HepG2 (cell line): ENCODE data around the gene GDPGP1. TPM values are rescaled to one million over a fixed set of nuclear protein-coding genes. Genes with fewer than 3 reads are reported as not detected.

Source experiments
- CEBPG ChIP-seq: IDR thresholded peaks from 2 replicates; pipeline ENCODE4 v1.6.1; 2016
- CHD2 ChIP-seq: IDR thresholded peaks from 2 replicates; pipeline ENCODE4 v1.6.1; 2011; ENCODE audit warnings: low read depth, low read length, improper control_type of control experiment
- EED ChIP-seq: sonication (generic); formaldehyde crosslinking; IDR thresholded peaks from 2 replicates; pipeline ENCODE4 v1.5.0; 2020; ENCODE audit warnings: mild to moderate bottlenecking, missing genetic modification reagents
- FOXP4 ChIP-seq: sonication (generic); formaldehyde crosslinking; IDR thresholded peaks from 2 replicates; pipeline ENCODE4 v1.4.0; 2020; ENCODE audit warnings: missing genetic modification reagents
- HOXD1 ChIP-seq: sonication (generic); formaldehyde crosslinking; IDR thresholded peaks from 2 replicates; pipeline ENCODE4 v1.5.0; 2020; ENCODE audit warnings: missing genetic modification reagents
- IRF2 ChIP-seq: IDR thresholded peaks from 2 replicates; pipeline ENCODE4 v1.6.1; 2018; ENCODE audit warnings: missing genetic modification reagents, missing compliant biosample characterization
- KLF16 ChIP-seq, 2 experiments: sonication (generic) in 1 of 2; formaldehyde crosslinking in 1 of 2; IDR thresholded peaks; 2 replicates each; pipeline versions ENCODE4 v1.6.1 to v1.8.0; 2016 to 2023; ENCODE audit warnings: missing genetic modification reagents in 2 of 2, missing compliant biosample characterization in 1 of 2
- NFATC3 ChIP-seq: sonication (generic); formaldehyde crosslinking; IDR thresholded peaks from 2 replicates; pipeline ENCODE4 v1.5.1; 2020; ENCODE audit warnings: mild to moderate bottlenecking, missing genetic modification reagents
- NR2F6 ChIP-seq, 2 experiments: IDR thresholded peaks; 2 replicates each; pipeline ENCODE4 v1.6.1; 2016; ENCODE audit warnings: antibody characterized with exemption in 1 of 2, mild to moderate bottlenecking in 1 of 2
- PHF8 ChIP-seq: sonication (generic); formaldehyde crosslinking; IDR thresholded peaks from 2 replicates; pipeline ENCODE4 v1.5.0; 2020; ENCODE audit warnings: missing genetic modification reagents
- SP2 ChIP-seq: sonication (generic); formaldehyde crosslinking; IDR thresholded peaks from 2 replicates; pipeline ENCODE4 v1.5.1; 2020; ENCODE audit warnings: mild to moderate bottlenecking, missing genetic modification reagents
- SSRP1 ChIP-seq: IDR thresholded peaks from 2 replicates; pipeline ENCODE4 v1.6.1; 2016; ENCODE audit warnings: control low read depth
- TCF12 ChIP-seq, 2 experiments: fragments of 450-650 bp in 1 of 2; sonication (generic) in 1 of 2; formaldehyde crosslinking in 1 of 2; IDR thresholded peaks; 2 replicates each; pipeline versions ENCODE4 v1.6.1 to v1.8.0; 2017 to 2022; ENCODE audit warnings: antibody characterized with exemption in 1 of 2, mild to moderate bottlenecking in 1 of 2, missing genetic modification reagents in 1 of 2, moderate library complexity in 1 of 2
- TGIF2 ChIP-seq: IDR thresholded peaks from 2 replicates; pipeline ENCODE4 v1.6.1; 2016; ENCODE audit warnings: control low read depth, missing compliant biosample characterization
- ZBTB7B ChIP-seq: sonication (generic); formaldehyde crosslinking; IDR thresholded peaks from 2 replicates; pipeline ENCODE4 v1.4.0; 2020; ENCODE audit warnings: missing genetic modification reagents
- ZC3H13 ChIP-seq: sonication (generic); formaldehyde crosslinking; IDR thresholded peaks from 2 replicates; pipeline ENCODE4 v1.8.1; 2023; ENCODE audit warnings: mild to moderate bottlenecking, missing genetic modification reagents, moderate library complexity
- ZNF160 ChIP-seq: sonication (generic); formaldehyde crosslinking; IDR thresholded peaks from 2 replicates; pipeline ENCODE4 v1.8.0; 2022; ENCODE audit warnings: mild to moderate bottlenecking, inconsistent platforms, missing genetic modification reagents
- ZNF260 ChIP-seq: sonication (generic); formaldehyde crosslinking; IDR thresholded peaks from 2 replicates; pipeline ENCODE4 v1.4.0; 2020; ENCODE audit warnings: missing genetic modification reagents, low read depth, mild to moderate bottlenecking, borderline replicate concordance
- ZNF333 ChIP-seq: sonication (generic); formaldehyde crosslinking; IDR thresholded peaks from 2 replicates; pipeline ENCODE4 v1.4.0; 2020; ENCODE audit warnings: mild to moderate bottlenecking, missing genetic modification reagents, borderline replicate concordance
- ZNF484 ChIP-seq: sonication (generic); formaldehyde crosslinking; IDR thresholded peaks from 2 replicates; pipeline ENCODE4 v1.5.1; 2020; ENCODE audit warnings: mild to moderate bottlenecking, low read depth, missing genetic modification reagents, borderline replicate concordance
- ZNF550 ChIP-seq: sonication (generic); formaldehyde crosslinking; IDR thresholded peaks from 2 replicates; pipeline ENCODE4 v1.4.0; 2020; ENCODE audit warnings: mild to moderate bottlenecking, missing genetic modification reagents, borderline replicate concordance
- ZNF570 ChIP-seq: sonication (generic); formaldehyde crosslinking; IDR thresholded peaks from 2 replicates; pipeline ENCODE4 v1.4.0; 2020; ENCODE audit warnings: mild to moderate bottlenecking, missing genetic modification reagents, borderline replicate concordance
- ZNF639 ChIP-seq: conservative IDR thresholded peaks from 2 replicates; pipeline ENCODE4 v1.6.1; 2018; ENCODE audit warnings: missing genetic modification reagents
- ZNF776 ChIP-seq: sonication (generic); formaldehyde crosslinking; IDR thresholded peaks from 2 replicates; pipeline ENCODE4 v1.4.0; 2020; ENCODE audit warnings: mild to moderate bottlenecking, missing genetic modification reagents
- ZNF891 ChIP-seq: sonication (generic); formaldehyde crosslinking; IDR thresholded peaks from 2 replicates; pipeline ENCODE4 v1.5.0; 2020; ENCODE audit warnings: mild to moderate bottlenecking, missing genetic modification reagents
- polyA plus RNA-seq, 8 experiments: library from polyadenylated mRNA; depleted of rRNA in 3 of 8; stranded (reverse) in 7 of 8; unstranded in 1 of 8; fragments of >200 nt; fragmentation: Illumina TruSeq in 4 of 8; extraction: Trizol in 4 of 8; gene quantifications; 2 replicates each; pipeline versions ENCODE4 v1.2.1 to v1.2.3, GENCODE V29; 2011 to 2016; ENCODE audit warnings: low read depth in 4 of 8, missing spikeins in 1 of 8, mixed read lengths in 1 of 8; ENCODE audit not compliant: insufficient read depth in 1 of 8
- total RNA-seq, 5 experiments: library from RNA; depleted of rRNA; stranded (reverse); fragments of >200 nt; fragmentation: Illumina TruSeq; extraction: Trizol; gene quantifications; 2 replicates each; pipeline ENCODE4 v1.2.3, GENCODE V29; 2016; ENCODE audit warnings: low read depth in 1 of 5

The GDPGP1 gene
- total and polyA plus RNA-seq, 2 of the 13 experiments (the other 11 are each of a cell fraction or from before 2014, with no cell fraction given), result 1.5 to 4.3 TPM

- TF ChIP-seq SP2 (no peak), KLF16 (CRISPR knock-in tag; IDR thresholded peaks at IDR 0.05) (no peak; a peak in 1 of 4 replicates), TCF12 (IDR thresholded peaks at IDR 0.05) (no peak), TCF12 (CRISPR knock-in tag; IDR thresholded peaks at IDR 0.05) (no peak), ZBTB7B (peak; percentile 90), ZNF550 (CRISPR knock-in tag) (no peak), EED (CRISPR knock-in tag) (no peak), NR2F6 (IDR thresholded peaks at IDR 0.05) (no peak), NR2F6 (CRISPR knock-in tag; IDR thresholded peaks at IDR 0.05) (no peak), CEBPG (CRISPR knock-in tag) (no peak), CHD2 (no peak), ZC3H13 (CRISPR knock-in tag) (no peak), HOXD1 (CRISPR knock-in tag) (0 out of 2 replicates have a peak, but pooled peaks have one; percentile 31), ZNF260 (CRISPR knock-in tag) (no peak), NFATC3 (CRISPR knock-in tag) (0 out of 2 replicates have a peak, but pooled peaks have one; percentile 8), ZNF639 (peak; percentile 80; the same call in 1 of the 2 replicates), IRF2 (CRISPR knock-in tag) (peak; percentile 24; the same call in 1 of the 2 replicates), ZNF776 (CRISPR knock-in tag) (no peak), ZNF570 (CRISPR knock-in tag) (no peak), FOXP4 (CRISPR knock-in tag) (peak; percentile 69), SSRP1 (CRISPR knock-in tag) (no peak), ZNF333 (CRISPR knock-in tag) (no peak), TGIF2 (CRISPR knock-in tag) (no peak), ZNF891 (CRISPR knock-in tag) (peak; percentile 65; the same call in 1 of the 2 replicates), ZNF160 (CRISPR knock-in tag) (no peak; the same call in 1 of the 2 replicates), PHF8 (peak; percentile 69), ZNF484 (0 out of 2 replicates have a peak, but pooled peaks have one; percentile 30)
Measured at GRCh38 chr15:90184786-90185704, 49.0 kb upstream of the GDPGP1 start (continued).
